ENCODE data around the gene ARL10. TPM values are rescaled to one million over a fixed set of nuclear protein-coding genes. Genes with fewer than 3 reads are reported as not detected.

ARL10 gene
- total RNA-seq, 1 experiment from 2014 or later = 0.05 TPM

GRCh38 chr5:176342158-176342483, 23.2 kb upstream of the ARL10 start:
- ChIA-PET POLR2A (no interaction called here), CTCF (no interaction called here), RAD21 (ENCODE audit: low non-redundant PET in 1 of 2, low total read pairs in 2 of 2, uncharacterized antibody in 2 of 2, unreplicated experiment in 2 of 2) (no interaction called here)
- Histone ChIP-seq H3K9ac (ENCODE audit: low read length) (no peak overlapping the region), H3K4me3 (replicated peaks in 1 of 2; ENCODE audit: low read depth in 1 of 2, low read length in 2 of 2) (no peak overlapping the region), H3K36me3 (ENCODE audit: control insufficient read depth in 1 of 2, insufficient read depth in 2 of 2, low read length in 2 of 2) (peaks cover 13 to 24% of the 10 kb centered on the region in 2 experiments; a peak in 3 of 4 replicates), H3K4me2 (ENCODE audit: low read length) (no peak overlapping the region), H3K79me2 (ENCODE audit: insufficient read depth, low read length) (no peaks in the 10 kb centered on the region), H3K9me3 (ENCODE audit: control insufficient read depth in 1 of 2, insufficient read depth in 1 of 2, low read depth in 1 of 2, low read length in 2 of 2) (no peaks in the 10 kb centered on the region), H3K4me1 (ENCODE audit: control insufficient read depth in 1 of 2, insufficient read depth in 2 of 2, low read length in 2 of 2) (no peaks in the 10 kb centered on the region), H3K27me3 (ENCODE audit: insufficient read depth, low read length) (no peaks in the 10 kb centered on the region), H3K9me2 (ENCODE audit: insufficient read depth) (no peaks in the 10 kb centered on the region), H2AFZ (ENCODE audit: low read depth, low read length, poor library complexity, severe bottlenecking) (no peak overlapping the region), H4K20me1 (ENCODE audit: insufficient read depth) (no peaks in the 10 kb centered on the region), H3K27ac (ENCODE audit: low read depth, low read length) (no peak overlapping the region)
- BruUV-seq (replicated peaks) = no TSS peak
- TF ChIP-seq FOSL1 (IDR thresholded peaks at IDR 0.05; ENCODE audit: low read depth) (no peak), TCF7L2 (IDR thresholded peaks at IDR 0.05; ENCODE audit: borderline replicate concordance, extremely low read depth, insufficient read depth, insufficient read length) (no peak), ZNF274 (IDR thresholded peaks at IDR 0.05; ENCODE audit: low read depth, low read length) (no peak), EZH2 (IDR thresholded peaks at IDR 0.05) (no peak), ATF3 (IDR thresholded peaks at IDR 0.05) (no peak), SP1 (IDR thresholded peaks at IDR 0.05; ENCODE audit: low read depth) (no peak), JUND (IDR thresholded peaks at IDR 0.05) (no peak), ZFX (IDR thresholded peaks at IDR 0.05) (no peak), CEBPB (IDR thresholded peaks at IDR 0.05; ENCODE audit: low read depth) (no peak), CBX3 (IDR thresholded peaks at IDR 0.05; ENCODE audit: low read depth) (no peak)
- TF ChIP-seq, protein P1, sequence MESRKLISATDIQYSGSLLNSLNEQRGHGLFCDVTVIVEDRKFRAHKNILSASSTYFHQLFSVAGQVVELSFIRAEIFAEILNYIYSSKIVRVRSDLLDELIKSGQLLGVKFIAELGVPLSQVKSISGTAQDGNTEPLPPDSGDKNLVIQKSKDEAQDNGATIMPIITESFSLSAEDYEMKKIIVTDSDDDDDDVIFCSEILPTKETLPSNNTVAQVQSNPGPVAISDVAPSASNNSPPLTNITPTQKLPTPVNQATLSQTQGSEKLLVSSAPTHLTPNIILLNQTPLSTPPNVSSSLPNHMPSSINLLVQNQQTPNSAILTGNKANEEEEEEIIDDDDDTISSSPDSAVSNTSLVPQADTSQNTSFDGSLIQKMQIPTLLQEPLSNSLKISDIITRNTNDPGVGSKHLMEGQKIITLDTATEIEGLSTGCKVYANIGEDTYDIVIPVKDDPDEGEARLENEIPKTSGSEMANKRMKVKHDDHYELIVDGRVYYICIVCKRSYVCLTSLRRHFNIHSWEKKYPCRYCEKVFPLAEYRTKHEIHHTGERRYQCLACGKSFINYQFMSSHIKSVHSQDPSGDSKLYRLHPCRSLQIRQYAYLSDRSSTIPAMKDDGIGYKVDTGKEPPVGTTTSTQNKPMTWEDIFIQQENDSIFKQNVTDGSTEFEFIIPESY (IDR thresholded peaks at IDR 0.05; ENCODE audit: extremely low read depth, insufficient replicate concordance, low read length) = no peak
- no peak for ATAC-seq
- DNase-seq (ENCODE audit: low read depth, low spot score) = no peak
- intact Hi-C loops (cut with micrococcal nuclease) = no loop called here
